Endodermal cell (in vitro differentiated cells): Measurements from ENCODE around the gene PLCB4. TPM values are rescaled to one million over a fixed set of nuclear protein-coding genes. Genes with fewer than 3 reads are reported as not detected.
A peak's percentile ranks its signal among the peaks of the same experiment; 100 is the strongest.

Experiments used
- DNase-seq: peaks from one replicate; pipeline ENCODE4 v3.0.0-alpha.2; 2017
- H3K27ac ChIP-seq: 2 replicates; pipeline ENCODE4 v1.5.1; 2013; ENCODE audit warnings: mild to moderate bottlenecking, low read depth, low read length, moderate library complexity
- H3K27me3 ChIP-seq: 2 replicates; pipeline ENCODE4 v1.6.1; 2013; ENCODE audit warnings: mild to moderate bottlenecking, low read length, moderate library complexity; ENCODE audit not compliant: insufficient read depth, control insufficient read depth, poor library complexity, severe bottlenecking
- H3K36me3 ChIP-seq: 2 replicates; pipeline ENCODE4 v1.7.0; 2013; ENCODE audit warnings: mild to moderate bottlenecking, low read length, moderate library complexity; ENCODE audit not compliant: control insufficient read depth, insufficient read depth
- H3K4me1 ChIP-seq: one replicate; pipeline ENCODE4 v1.7.0; 2013; ENCODE audit warnings: low read length; ENCODE audit not compliant: control insufficient read depth, insufficient read depth
- H3K4me3 ChIP-seq: 2 replicates; pipeline ENCODE4 v1.5.1; 2013; ENCODE audit warnings: mild to moderate bottlenecking, low read length, moderate library complexity
- H3K9ac ChIP-seq: 2 replicates; pipeline ENCODE4 v1.6.1; 2013; ENCODE audit warnings: mild to moderate bottlenecking, low read length, moderate library complexity; ENCODE audit not compliant: poor library complexity, severe bottlenecking; ENCODE audit errors: extremely low read depth
- H3K9me3 ChIP-seq: 2 replicates; pipeline ENCODE4 v1.6.1; 2013; ENCODE audit warnings: mild to moderate bottlenecking, low read length, moderate library complexity; ENCODE audit not compliant: control insufficient read depth
- H3K27ac Mint-ChIP-seq: 2 replicates; pipeline ENCODE4 v1.8.0; 2020; ENCODE audit warnings: mixed read lengths
- H3K27me3 Mint-ChIP-seq: 2 replicates; pipeline ENCODE4 v1.8.0; 2021; ENCODE audit warnings: mild to moderate bottlenecking, mixed read lengths; ENCODE audit not compliant: insufficient read depth
- H3K36me3 Mint-ChIP-seq: 2 replicates; pipeline ENCODE4 v1.8.0; 2020; ENCODE audit warnings: low read depth, mixed read lengths
- H3K4me1 Mint-ChIP-seq: 2 replicates; pipeline ENCODE4 v1.8.0; 2020; ENCODE audit warnings: mixed read lengths
- H3K4me3 Mint-ChIP-seq: 2 replicates; pipeline ENCODE4 v1.8.0; 2020; ENCODE audit warnings: mild to moderate bottlenecking, moderate library complexity, mixed read lengths
- H3K9me3 Mint-ChIP-seq: 2 replicates; pipeline ENCODE4 v1.8.0; 2020; ENCODE audit warnings: mild to moderate bottlenecking, mixed read lengths
- CTCF ChIP-seq: fragments of 200-600 bp; sonication (generic); conservative IDR thresholded peaks from 2 replicates; pipeline ENCODE4 v1.5.0; 2021; ENCODE audit warnings: antibody characterized with exemption, mild to moderate bottlenecking
- WGBS, 2 experiments: methylation state at CpG; one replicate each; pipeline versions ENCODE4 v1.1.5 to v1.1.7; 2013; ENCODE audit warnings: missing lambda C conversion rate in 2 of 2, mixed read lengths in 1 of 2; ENCODE audit not compliant: insufficient coverage in 1 of 2, insufficient read length in 1 of 2; 5-methylcytosine and 5-hydroxymethylcytosine counted together
- total RNA-seq, 2 donors: library from RNA; stranded (reverse); fragmentation: NEBNext Ultra II Directional in 1 of 2; extraction: Animal tissue kit (Norgen Biotek cat#: 25700) in 1 of 2; gene quantifications; 2 replicates in 1 of 2; 3 replicates in 1 of 2; pipeline ENCODE4 v1.2.1, GENCODE V29; 2021

Gene PLCB4
- total RNA-seq, 2 donors from 2014 or later = 14.4 to 14.6 TPM

DNA sequence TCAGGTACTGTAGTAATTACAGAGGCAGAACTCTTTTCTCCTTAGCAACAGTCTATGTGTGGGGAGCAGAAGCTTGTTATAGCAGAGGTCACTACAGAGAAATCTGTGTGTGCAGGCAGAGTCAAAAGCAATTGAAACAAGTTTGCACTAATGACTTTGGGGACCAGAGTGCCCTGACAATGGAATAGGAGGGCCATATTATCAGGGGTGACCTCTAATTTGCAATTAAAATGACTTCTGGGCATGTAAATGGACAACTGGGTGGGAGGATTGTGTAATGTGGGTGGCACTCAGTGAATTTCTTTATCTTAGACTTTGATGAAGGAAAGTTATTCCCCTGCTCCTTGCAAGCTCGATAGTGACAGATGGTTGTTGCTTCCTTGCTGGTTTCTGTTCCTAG is 127.2 kb downstream of the PLCB4 start:
- Mint-ChIP-seq H3K27ac (no peak overlapping the region), H3K36me3 (no peaks in the 10 kb centered on the region), H3K9me3 (no peaks in the 10 kb centered on the region), H3K4me1 (peaks cover 12% of the 10 kb centered on the region), H3K27me3 (no peaks in the 10 kb centered on the region), H3K4me3 (no peak overlapping the region)
- Histone ChIP-seq H3K9ac (no peak overlapping the region), H3K4me1 (no peaks in the 10 kb centered on the region), H3K4me3 (no peak overlapping the region), H3K27ac (no peak overlapping the region), H3K9me3 (no peaks in the 10 kb centered on the region), H3K27me3 (no peaks in the 10 kb centered on the region), H3K36me3 (no peaks in the 10 kb centered on the region)
- WGBS, 2 experiments = 86 to 87% methylated on average over 1 of the region's 1 CpG
- DNase-seq = no peak
- no peak for TF ChIP-seq CTCF

- Histone ChIP-seq H3K27me3 (no peaks in the 10 kb centered on the region), H3K36me3 (no peaks in the 10 kb centered on the region), H3K9me3 (no peaks in the 10 kb centered on the region), H3K4me3 (no peak overlapping the region), H3K27ac (no peak overlapping the region), H3K4me1 (no peaks in the 10 kb centered on the region), H3K9ac (no peak overlapping the region)
- TF ChIP-seq CTCF = no peak
- H3K4me1 Mint-ChIP-seq = peaks cover 7% of the 10 kb centered on the region
- no peaks in the 10 kb centered on the region for H3K9me3 Mint-ChIP-seq
- H3K27ac Mint-ChIP-seq = no peak overlapping the region
- H3K36me3 Mint-ChIP-seq = no peaks in the 10 kb centered on the region
- no peaks in the 10 kb centered on the region for H3K27me3 Mint-ChIP-seq
- DNase-seq = no peak
- H3K4me3 Mint-ChIP-seq = no peak overlapping the region
Observed at GRCh38 chr20:9198460-9198859, 129.6 kb downstream of the PLCB4 start.

GRCh38 chr20:9200196-9200595 is 131.3 kb downstream of the PLCB4 start:
- no peaks in the 10 kb centered on the region for H3K27me3 Mint-ChIP-seq

More at GRCh38 chr20:9200196-9200595, 131.3 kb downstream of the PLCB4 start:
- H3K27ac Mint-ChIP-seq = peak overlapping the region; percentile 36
- H3K36me3 Mint-ChIP-seq = no peaks in the 10 kb centered on the region
- 85 to 92% methylated on average over 5 of the region's 5 CpGs for WGBS, 2 experiments
- no peaks in the 10 kb centered on the region for H3K9me3 Mint-ChIP-seq
- no peak overlapping the region for H3K4me3 Mint-ChIP-seq
- Histone ChIP-seq H3K27ac (no peak overlapping the region), H3K36me3 (no peaks in the 10 kb centered on the region), H3K4me3 (no peak overlapping the region), H3K27me3 (no peaks in the 10 kb centered on the region), H3K9ac (no peak overlapping the region), H3K9me3 (no peaks in the 10 kb centered on the region), H3K4me1 (no peaks in the 10 kb centered on the region)
- peaks cover 7% of the 10 kb centered on the region for H3K4me1 Mint-ChIP-seq
- TF ChIP-seq CTCF = no peak
- DNase-seq = no peak
